LNCAP (cell line): ENCODE data around the gene SBNO2.

ENCODE experiments used
- CTCF ChIP-seq: fragments of 450-650 bp; IDR thresholded peaks from 2 replicates; pipeline ENCODE4 v1.5.1; 2017; ENCODE audit warnings: mild to moderate bottlenecking

SBNO2 gene

GRCh38 chr19:1058112-1058511 lies 116.0 kb downstream of the SBNO2 start:
- TF ChIP-seq CTCF, result no peak
